ENCODE measurements around the gene MACROD2.

Gene MACROD2

GRCh38 chr20:14522595-14522994 lies 527.3 kb downstream of the MACROD2 start:
- H3K27ac ChIP-seq (ENCODE audit: insufficient read depth, low read depth, low read length, poor library complexity, severe bottlenecking), result no peak overlapping the region

GRCh38 chr20:14523090-14523489 lies 527.8 kb downstream of the MACROD2 start:
- H3K4me1 ChIP-seq (ENCODE audit: control insufficient read depth, insufficient read depth, low read length), result no peaks in the 10 kb centered on the region
- no peaks in the 10 kb centered on the region for H3K27me3 ChIP-seq (ENCODE audit: control insufficient read depth, insufficient read depth, low read length, poor library complexity, severe bottlenecking)
- 92 to 96% methylated on average over 4 of the region's 4 CpGs for WGBS, 2 experiments
- H3K27ac ChIP-seq (ENCODE audit: insufficient read depth, low read depth, low read length, poor library complexity, severe bottlenecking), result no peak overlapping the region
- no peak overlapping the region for H3K4me3 ChIP-seq (ENCODE audit: insufficient read depth, low read depth, low read length)
- no peaks in the 10 kb centered on the region for H3K9me3 ChIP-seq (ENCODE audit: control insufficient read depth, low read length)
- H3K36me3 ChIP-seq (ENCODE audit: control insufficient read depth, insufficient read depth, low read length), result no peaks in the 10 kb centered on the region

More at GRCh38 chr20:14522595-14522994, 527.3 kb downstream of the MACROD2 start:
- no peaks in the 10 kb centered on the region for H3K4me1 ChIP-seq (ENCODE audit: control insufficient read depth, insufficient read depth, low read length)
- H3K4me3 ChIP-seq (ENCODE audit: insufficient read depth, low read depth, low read length), result no peak overlapping the region
- 88 to 91% methylated on average over 4 to 5 of the region's 5 CpGs for WGBS, 2 experiments
- no peaks in the 10 kb centered on the region for H3K36me3 ChIP-seq (ENCODE audit: control insufficient read depth, insufficient read depth, low read length)
- no peaks in the 10 kb centered on the region for H3K27me3 ChIP-seq (ENCODE audit: control insufficient read depth, insufficient read depth, low read length, poor library complexity, severe bottlenecking)
- H3K9me3 ChIP-seq (ENCODE audit: control insufficient read depth, low read length), result no peaks in the 10 kb centered on the region

- no peak overlapping the region for H3K27ac ChIP-seq (ENCODE audit: insufficient read depth, low read depth, low read length, poor library complexity, severe bottlenecking)
- no peaks in the 10 kb centered on the region for H3K36me3 ChIP-seq (ENCODE audit: control insufficient read depth, insufficient read depth, low read length)
- H3K4me3 ChIP-seq (ENCODE audit: insufficient read depth, low read depth, low read length), result no peak overlapping the region
- WGBS, 2 experiments, result 95% methylated on average over 1 of the region's 1 CpG
- H3K27me3 ChIP-seq (ENCODE audit: control insufficient read depth, insufficient read depth, low read length, poor library complexity, severe bottlenecking), result no peaks in the 10 kb centered on the region
- no peaks in the 10 kb centered on the region for H3K9me3 ChIP-seq (ENCODE audit: control insufficient read depth, low read length)
- no peaks in the 10 kb centered on the region for H3K4me1 ChIP-seq (ENCODE audit: control insufficient read depth, insufficient read depth, low read length)
Measured at GRCh38 chr20:14525426-14525825, 530.1 kb downstream of the MACROD2 start.

- Histone ChIP-seq H3K36me3 (ENCODE audit: control insufficient read depth, insufficient read depth, low read length) (no peaks in the 10 kb centered on the region), H3K4me3 (ENCODE audit: insufficient read depth, low read depth, low read length) (no peak overlapping the region), H3K9me3 (ENCODE audit: control insufficient read depth, low read length) (no peaks in the 10 kb centered on the region), H3K27ac (ENCODE audit: insufficient read depth, low read depth, low read length, poor library complexity, severe bottlenecking) (no peak overlapping the region), H3K27me3 (ENCODE audit: control insufficient read depth, insufficient read depth, low read length, poor library complexity, severe bottlenecking) (no peaks in the 10 kb centered on the region), H3K4me1 (ENCODE audit: control insufficient read depth, insufficient read depth, low read length) (no peaks in the 10 kb centered on the region)
- WGBS, 2 experiments, result 94 to 97% methylated on average over 12 of the region's 12 CpGs
Measured at GRCh38 chr20:14526891-14527290, 531.6 kb downstream of the MACROD2 start.

- H3K4me3 ChIP-seq (ENCODE audit: insufficient read depth, low read depth, low read length), result no peak overlapping the region
- no peaks in the 10 kb centered on the region for H3K9me3 ChIP-seq (ENCODE audit: control insufficient read depth, low read length)
- no peaks in the 10 kb centered on the region for H3K4me1 ChIP-seq (ENCODE audit: control insufficient read depth, insufficient read depth, low read length)
- H3K27me3 ChIP-seq (ENCODE audit: control insufficient read depth, insufficient read depth, low read length, poor library complexity, severe bottlenecking), result no peaks in the 10 kb centered on the region
- 85 to 86% methylated on average over 4 to 5 of the region's 5 CpGs for WGBS, 2 experiments
- H3K36me3 ChIP-seq (ENCODE audit: control insufficient read depth, insufficient read depth, low read length), result no peaks in the 10 kb centered on the region
- H3K27ac ChIP-seq (ENCODE audit: insufficient read depth, low read depth, low read length, poor library complexity, severe bottlenecking), result no peak overlapping the region
Measured at GRCh38 chr20:14531786-14532185, 536.5 kb downstream of the MACROD2 start.

GRCh38 chr20:14536738-14537137 lies 541.4 kb downstream of the MACROD2 start:
- no peak overlapping the region for H3K4me3 ChIP-seq (ENCODE audit: insufficient read depth, low read depth, low read length)
- H3K4me1 ChIP-seq (ENCODE audit: control insufficient read depth, insufficient read depth, low read length), result no peaks in the 10 kb centered on the region
- H3K36me3 ChIP-seq (ENCODE audit: control insufficient read depth, insufficient read depth, low read length), result no peaks in the 10 kb centered on the region
- no peaks in the 10 kb centered on the region for H3K9me3 ChIP-seq (ENCODE audit: control insufficient read depth, low read length)
- no peaks in the 10 kb centered on the region for H3K27me3 ChIP-seq (ENCODE audit: control insufficient read depth, insufficient read depth, low read length, poor library complexity, severe bottlenecking)
- 83 to 100% methylated on average over 1 of the region's 1 CpG for WGBS, 2 experiments
- H3K27ac ChIP-seq (ENCODE audit: insufficient read depth, low read depth, low read length, poor library complexity, severe bottlenecking), result no peak overlapping the region

- no peak overlapping the region for H3K4me3 ChIP-seq (ENCODE audit: insufficient read depth, low read depth, low read length)
- no peak overlapping the region for H3K27ac ChIP-seq (ENCODE audit: insufficient read depth, low read depth, low read length, poor library complexity, severe bottlenecking)
- no peaks in the 10 kb centered on the region for H3K4me1 ChIP-seq (ENCODE audit: control insufficient read depth, insufficient read depth, low read length)
- no peaks in the 10 kb centered on the region for H3K36me3 ChIP-seq (ENCODE audit: control insufficient read depth, insufficient read depth, low read length)
- no peaks in the 10 kb centered on the region for H3K27me3 ChIP-seq (ENCODE audit: control insufficient read depth, insufficient read depth, low read length, poor library complexity, severe bottlenecking)
- H3K9me3 ChIP-seq (ENCODE audit: control insufficient read depth, low read length), result no peaks in the 10 kb centered on the region
- WGBS, 2 experiments, result 86% methylated on average over 5 of the region's 5 CpGs
Measured at GRCh38 chr20:14538433-14538832, 543.1 kb downstream of the MACROD2 start.

- no peak overlapping the region for H3K27ac ChIP-seq (ENCODE audit: insufficient read depth, low read depth, low read length, poor library complexity, severe bottlenecking)
- no peaks in the 10 kb centered on the region for H3K4me1 ChIP-seq (ENCODE audit: control insufficient read depth, insufficient read depth, low read length)
- H3K36me3 ChIP-seq (ENCODE audit: control insufficient read depth, insufficient read depth, low read length), result no peaks in the 10 kb centered on the region
- no peak overlapping the region for H3K4me3 ChIP-seq (ENCODE audit: insufficient read depth, low read depth, low read length)
- H3K9me3 ChIP-seq (ENCODE audit: control insufficient read depth, low read length), result no peaks in the 10 kb centered on the region
- H3K27me3 ChIP-seq (ENCODE audit: control insufficient read depth, insufficient read depth, low read length, poor library complexity, severe bottlenecking), result no peaks in the 10 kb centered on the region
Measured at GRCh38 chr20:14543040-14543439, 547.7 kb downstream of the MACROD2 start.

GRCh38 chr20:14544688-14545087 lies 549.4 kb downstream of the MACROD2 start:
- H3K27ac ChIP-seq (ENCODE audit: insufficient read depth, low read depth, low read length, poor library complexity, severe bottlenecking), result no peak overlapping the region
- no peaks in the 10 kb centered on the region for H3K36me3 ChIP-seq (ENCODE audit: control insufficient read depth, insufficient read depth, low read length)
- H3K4me3 ChIP-seq (ENCODE audit: insufficient read depth, low read depth, low read length), result no peak overlapping the region
- no peaks in the 10 kb centered on the region for H3K4me1 ChIP-seq (ENCODE audit: control insufficient read depth, insufficient read depth, low read length)
- no peaks in the 10 kb centered on the region for H3K9me3 ChIP-seq (ENCODE audit: control insufficient read depth, low read length)
- H3K27me3 ChIP-seq (ENCODE audit: control insufficient read depth, insufficient read depth, low read length, poor library complexity, severe bottlenecking), result no peaks in the 10 kb centered on the region
- WGBS, 2 experiments, result 59 to 63% methylated on average over 3 of the region's 3 CpGs

- Histone ChIP-seq H3K4me1 (ENCODE audit: control insufficient read depth, insufficient read depth, low read length) (no peaks in the 10 kb centered on the region), H3K9me3 (ENCODE audit: control insufficient read depth, low read length) (no peaks in the 10 kb centered on the region), H3K27ac (ENCODE audit: insufficient read depth, low read depth, low read length, poor library complexity, severe bottlenecking) (no peak overlapping the region), H3K4me3 (ENCODE audit: insufficient read depth, low read depth, low read length) (no peak overlapping the region), H3K27me3 (ENCODE audit: control insufficient read depth, insufficient read depth, low read length, poor library complexity, severe bottlenecking) (no peaks in the 10 kb centered on the region), H3K36me3 (ENCODE audit: control insufficient read depth, insufficient read depth, low read length) (no peaks in the 10 kb centered on the region)
Measured at GRCh38 chr20:14550655-14551054, 555.3 kb downstream of the MACROD2 start.
